Stromal cell of bone marrow (primary cell): ENCODE measurements around the gene ZNF771.

Source experiments
- DNase-seq: peaks from one replicate; pipeline ENCODE4 v3.0.0-alpha.2; 2012; ENCODE audit warnings: low read depth

Gene ZNF771

GRCh38 chr16:30407102-30407803, at the start of gene ZNF771:
ZNF771 (plus strand) TSS chr16:30407606; CDS start chr16:30408054, 448 bp downstream.
- DNase-seq = peak; percentile 74

GRCh38 chr16:30357715-30358576, 49.5 kb upstream of the ZNF771 start:
- DNase-seq = no peak

- no peak for DNase-seq
Measured at GRCh38 chr16:30358577-30358936, 48.8 kb upstream of the ZNF771 start.

- DNase-seq = no peak
Measured at GRCh38 chr16:30358990-30359870, 48.2 kb upstream of the ZNF771 start.

GRCh38 chr16:30359871-30360170, 47.6 kb upstream of the ZNF771 start:
- no peak for DNase-seq

GRCh38 chr16:30361180-30361579, 46.2 kb upstream of the ZNF771 start:
- DNase-seq = no peak

- DNase-seq = no peak
Measured at GRCh38 chr16:30365200-30365599, 42.2 kb upstream of the ZNF771 start.

GRCh38 chr16:30366511-30366910, 40.9 kb upstream of the ZNF771 start:
- DNase-seq = no peak

- DNase-seq = no peak
Measured at GRCh38 chr16:30367349-30368009, 39.9 kb upstream of the ZNF771 start.

- DNase-seq = peak; percentile 43
Measured at GRCh38 chr16:30368122-30368791, 39.1 kb upstream of the ZNF771 start.

- DNase-seq = no peak
Measured at GRCh38 chr16:30368792-30369090, 38.7 kb upstream of the ZNF771 start.

- no peak for DNase-seq
Measured at GRCh38 chr16:30369091-30369937, 38.1 kb upstream of the ZNF771 start.

GRCh38 chr16:30369938-30370455, 37.4 kb upstream of the ZNF771 start:
- DNase-seq = no peak

- peak; percentile 100 for DNase-seq
Measured at GRCh38 chr16:30370456-30371247, 36.8 kb upstream of the ZNF771 start, which contains the start of gene TBC1D10B. TBC1D10B (minus strand) TSS chr16:30370494; CDS start chr16:30370183, 311 bp downstream.

GRCh38 chr16:30371248-30371816, 36.1 kb upstream of the ZNF771 start:
- no peak for DNase-seq

- DNase-seq = no peak
Measured at GRCh38 chr16:30372038-30372712, 35.2 kb upstream of the ZNF771 start.

- no peak for DNase-seq
Measured at GRCh38 chr16:30372725-30373124, 34.7 kb upstream of the ZNF771 start.

GRCh38 chr16:30374538-30374937, 32.9 kb upstream of the ZNF771 start, which contains the start of gene MYL11:
MYL11 (plus strand) TSS chr16:30374802; CDS start chr16:30374858, 56 bp downstream.
- DNase-seq = no peak
